A673 (cell line): ENCODE data around the gene RFPL3. TPM values are rescaled to one million over a fixed set of nuclear protein-coding genes. Genes with fewer than 3 reads are reported as not detected.

Experiments
- BruUV-seq: library from RNA; stranded (reverse); fragments of 400-500 nt; replicated peaks from 2 replicates; lab custom pipeline; 2021; lab: Mats Ljungman, UMichigan
- CTCF ChIA-PET: fragments of 300-600 bp; sonication (Branson Sonifier 250); formaldehyde crosslinking; loops from one replicate; lab custom pipeline; 2022; ENCODE audit warnings: antibody characterized with exemption; lab: Charles Lee
- POLR2A ChIA-PET: fragments of 300-600 bp; sonication (Branson Sonifier 250); formaldehyde crosslinking; loops from one replicate; lab custom pipeline; 2022; ENCODE audit warnings: antibody characterized with exemption; ENCODE audit not compliant: low non-redundant PET; lab: Charles Lee
- DNase-seq: peaks from one replicate; pipeline ENCODE4 v3.0.0-alpha.2; 2015; ENCODE audit warnings: low spot score
- H3K27ac ChIP-seq: fragments of 200-600 bp; sonication (generic); 2 replicates; pipeline ENCODE4 v1.5.1; 2016; ENCODE audit warnings: mixed run types, low read depth, mild to moderate bottlenecking, mixed read lengths, antibody characterized with exemption, low read length; ENCODE audit not compliant: poor library complexity, severe bottlenecking
- H3K27me3 ChIP-seq: fragments of 200-600 bp; sonication (generic); replicated peaks from 2 replicates; pipeline ENCODE4 v1.6.1; 2017; ENCODE audit warnings: mixed run types, low read depth, mild to moderate bottlenecking, mixed read lengths, antibody characterized with exemption, low read length; ENCODE audit not compliant: insufficient read depth, poor library complexity
- H3K36me3 ChIP-seq: fragments of 200-600 bp; sonication (generic); 2 replicates; pipeline ENCODE4 v1.6.1; 2016; ENCODE audit warnings: mixed run types, mild to moderate bottlenecking, mixed read lengths, antibody characterized with exemption, low read length; ENCODE audit not compliant: insufficient read depth, poor library complexity, severe bottlenecking
- H3K4me1 ChIP-seq: fragments of 200-600 bp; sonication (generic); 2 replicates; pipeline ENCODE4 v1.6.1; 2017; ENCODE audit warnings: mixed run types, mild to moderate bottlenecking, mixed read lengths, antibody characterized with exemption, low read length; ENCODE audit not compliant: insufficient read depth, poor library complexity, severe bottlenecking
- H3K4me3 ChIP-seq: fragments of 200-600 bp; sonication (generic); 2 replicates; pipeline ENCODE4 v1.5.1; 2016; ENCODE audit warnings: low read depth, mixed run types, mild to moderate bottlenecking, mixed read lengths, low read length; ENCODE audit not compliant: poor library complexity, severe bottlenecking
- H3K9me3 ChIP-seq: fragments of 200-600 bp; sonication (generic); 2 replicates; pipeline ENCODE4 v1.6.1; 2016; ENCODE audit warnings: mixed run types, low read depth, mild to moderate bottlenecking, mixed read lengths, antibody characterized with exemption, low read length; ENCODE audit not compliant: poor library complexity, severe bottlenecking
- CTCF ChIP-seq: fragments of 300-800, 200-600 bp; sonication (generic); conservative IDR thresholded peaks from 2 replicates; pipeline ENCODE4 v1.5.1; 2017; ENCODE audit warnings: low read depth, mild to moderate bottlenecking, antibody characterized with exemption, low read length, moderate library complexity, mixed read lengths
- EZH2 ChIP-seq: fragments of 200-600 bp; sonication (generic); IDR thresholded peaks from 2 replicates; pipeline ENCODE4 v1.6.1; 2017; ENCODE audit warnings: borderline replicate concordance, low read depth, mild to moderate bottlenecking, mixed read lengths, antibody characterized with exemption, low read length; ENCODE audit not compliant: poor library complexity, severe bottlenecking
- intact Hi-C: fragments of 100-400 bp; cut with micrococcal nuclease; formaldehyde crosslinking; loops from one replicate; pipeline ENCODE4 v1.10.0; 2022; ENCODE audit not compliant: unreplicated experiment
- total RNA-seq: library from RNA; stranded (reverse); gene quantifications from 2 replicates; pipeline ENCODE4 v1.2.3, GENCODE V29; 2021

The RFPL3 gene
- total RNA-seq, 1 experiment from 2014 or later: not detected

GRCh38 chr22:32319861-32320406 is 37.7 kb upstream of the RFPL3 start:
- no peaks in the 10 kb centered on the region for H3K9me3 ChIP-seq
- no peaks in the 10 kb centered on the region for H3K27me3 ChIP-seq
- no peaks in the 10 kb centered on the region for H3K36me3 ChIP-seq
- POLR2A ChIA-PET: no interaction called here
- no peak overlapping the region for H3K27ac ChIP-seq
- no peak for TF ChIP-seq EZH2
- TF ChIP-seq CTCF: no peak
- no peak for DNase-seq
- H3K4me1 ChIP-seq: no peaks in the 10 kb centered on the region
- BruUV-seq: no TSS peak
- CTCF ChIA-PET: no interaction called here
- intact Hi-C loops: no loop called here
- no peak overlapping the region for H3K4me3 ChIP-seq

- H3K27me3 ChIP-seq: no peaks in the 10 kb centered on the region
These were observed 34.7 kb upstream of the RFPL3 start for GRCh38 chr22:32322986-32323385.

GRCh38 chr22:32323513-32324164 is 34.0 kb upstream of the RFPL3 start:
- POLR2A ChIA-PET: no interaction called here
- H3K9me3 ChIP-seq: no peaks in the 10 kb centered on the region
- no TSS peak for BruUV-seq
- DNase-seq: no peak
- intact Hi-C loops: no loop called here
- H3K27ac ChIP-seq: no peak overlapping the region
- H3K4me3 ChIP-seq: no peak overlapping the region
- H3K27me3 ChIP-seq: no peaks in the 10 kb centered on the region
- H3K36me3 ChIP-seq: no peaks in the 10 kb centered on the region
- peaks cover 7% of the 10 kb centered on the region for H3K4me1 ChIP-seq
- CTCF ChIA-PET: no interaction called here
- TF ChIP-seq EZH2: no peak

More at GRCh38 chr22:32322986-32323385, 34.7 kb upstream of the RFPL3 start:
- Histone ChIP-seq H3K36me3 (no peaks in the 10 kb centered on the region), H3K27ac (no peak overlapping the region), H3K4me3 (no peak overlapping the region), H3K9me3 (no peaks in the 10 kb centered on the region), H3K4me1 (peaks cover 7% of the 10 kb centered on the region)
- no TSS peak for BruUV-seq
- ChIA-PET CTCF (no interaction called here), POLR2A (no interaction called here)
- DNase-seq: no peak
- intact Hi-C loops: no loop called here
- TF ChIP-seq CTCF (no peak), EZH2 (no peak)
